HG03095 (cell line): ENCODE data around the gene METTL6.
"Not testable (repeated sequence)": the region's sequence is repeated elsewhere in the genome, so short reads cannot be mapped to it uniquely, and the experiment has no call there.

Experiments
- ATAC-seq: cut with Tn5 transposase; IDR thresholded peaks from one replicate; pipeline ENCODE4 v1.9.1; 2021; ENCODE audit warnings: moderate library complexity; ENCODE audit not compliant: unreplicated experiment

Gene METTL6

GRCh38 chr3:15375461-15376000, 51.8 kb downstream of the METTL6 start:
- ATAC-seq, result no peak

DNA sequence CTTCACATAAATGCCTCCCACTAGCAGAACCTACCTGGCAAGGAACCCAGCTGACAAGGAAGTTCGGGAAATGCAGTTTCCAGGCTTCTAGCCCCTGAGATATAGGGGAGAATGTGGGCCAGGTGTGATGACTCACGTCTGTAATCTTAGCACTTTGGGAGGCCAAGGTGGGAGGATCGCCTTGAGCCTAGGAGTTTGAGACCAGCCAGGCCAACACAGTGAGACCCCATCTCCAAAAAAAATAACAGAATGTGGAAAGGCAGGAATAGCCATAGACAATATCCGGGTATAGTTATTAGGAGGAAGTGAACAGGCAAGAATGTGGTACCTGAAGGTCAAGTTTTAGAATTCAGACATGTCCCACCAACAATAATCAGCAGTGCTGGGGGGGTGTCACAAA, 54.4 kb downstream of the METTL6 start:
- no peak for ATAC-seq

DNA sequence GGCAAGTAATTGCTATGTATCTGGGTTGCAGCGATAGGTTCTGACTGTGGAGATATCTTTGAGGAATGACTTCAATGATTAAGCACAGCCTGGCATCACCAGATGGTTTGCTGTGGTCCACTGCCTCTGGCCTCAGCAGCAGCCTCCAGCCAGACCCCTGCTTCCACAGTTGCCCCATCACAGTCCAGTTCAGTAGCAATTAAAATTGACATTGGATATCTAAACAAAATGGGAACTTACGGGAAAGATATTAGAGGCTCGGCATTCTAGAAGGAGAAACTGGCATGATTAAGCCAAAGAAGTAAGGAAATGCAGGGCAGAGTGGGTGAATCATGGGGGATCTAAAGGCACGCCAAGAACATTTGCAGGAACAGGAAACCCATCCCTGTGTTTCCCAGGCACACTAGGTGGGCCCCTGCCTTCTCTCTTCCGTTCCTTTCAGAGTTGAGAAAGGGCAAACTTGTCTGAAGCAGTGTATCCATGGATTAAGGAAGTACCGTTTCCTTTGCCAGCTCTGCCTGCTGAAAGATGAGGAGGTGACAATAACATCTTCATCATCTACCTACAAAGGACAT, 58.7 kb downstream of the METTL6 start:
- ATAC-seq, result no peak

DNA sequence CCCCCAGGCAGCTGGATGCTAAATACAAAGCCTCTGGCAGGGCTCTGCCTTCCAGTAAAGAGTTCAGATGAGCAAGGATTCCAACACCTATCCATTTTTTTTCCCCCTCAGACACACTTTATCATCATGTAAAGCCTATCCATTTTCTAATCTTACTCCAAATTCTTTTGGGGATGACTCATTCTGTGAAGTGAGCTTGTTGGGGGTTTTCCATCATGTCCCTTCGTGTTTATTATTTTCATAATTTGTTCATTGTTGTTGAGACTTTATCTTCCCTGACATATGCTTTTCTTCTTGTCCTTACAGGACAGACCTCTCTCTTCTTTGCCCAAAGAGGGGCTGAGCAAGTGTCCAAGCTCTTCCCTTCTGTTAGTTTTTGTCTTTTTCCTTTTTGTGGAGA, 60.3 kb downstream of the METTL6 start:
- no peak for ATAC-seq

- ATAC-seq, result not testable (repeated sequence)
These were observed 63.3 kb downstream of the METTL6 start for GRCh38 chr3:15364078-15364477.

GRCh38 chr3:15361494-15362214, 65.7 kb downstream of the METTL6 start:
- peak; percentile 66 for ATAC-seq

GRCh38 chr3:15360788-15361493, 66.4 kb downstream of the METTL6 start:
- ATAC-seq, result no peak
